GM19395 (cell line): ENCODE results near the gene PRDX1.
"Not testable (repeated sequence)": the region's sequence is repeated elsewhere in the genome, so short reads cannot be mapped to it uniquely, and the experiment has no call there.

Experiments
- ATAC-seq: cut with Tn5 transposase; IDR thresholded peaks from one replicate; pipeline ENCODE4 v1.9.1; 2021; ENCODE audit warnings: mild to moderate bottlenecking, moderate library complexity; ENCODE audit not compliant: unreplicated experiment

PRDX1 gene

GRCh38 chr1:45536886-45537285 is 15.2 kb upstream of the PRDX1 start:
- no peak for ATAC-seq

DNA sequence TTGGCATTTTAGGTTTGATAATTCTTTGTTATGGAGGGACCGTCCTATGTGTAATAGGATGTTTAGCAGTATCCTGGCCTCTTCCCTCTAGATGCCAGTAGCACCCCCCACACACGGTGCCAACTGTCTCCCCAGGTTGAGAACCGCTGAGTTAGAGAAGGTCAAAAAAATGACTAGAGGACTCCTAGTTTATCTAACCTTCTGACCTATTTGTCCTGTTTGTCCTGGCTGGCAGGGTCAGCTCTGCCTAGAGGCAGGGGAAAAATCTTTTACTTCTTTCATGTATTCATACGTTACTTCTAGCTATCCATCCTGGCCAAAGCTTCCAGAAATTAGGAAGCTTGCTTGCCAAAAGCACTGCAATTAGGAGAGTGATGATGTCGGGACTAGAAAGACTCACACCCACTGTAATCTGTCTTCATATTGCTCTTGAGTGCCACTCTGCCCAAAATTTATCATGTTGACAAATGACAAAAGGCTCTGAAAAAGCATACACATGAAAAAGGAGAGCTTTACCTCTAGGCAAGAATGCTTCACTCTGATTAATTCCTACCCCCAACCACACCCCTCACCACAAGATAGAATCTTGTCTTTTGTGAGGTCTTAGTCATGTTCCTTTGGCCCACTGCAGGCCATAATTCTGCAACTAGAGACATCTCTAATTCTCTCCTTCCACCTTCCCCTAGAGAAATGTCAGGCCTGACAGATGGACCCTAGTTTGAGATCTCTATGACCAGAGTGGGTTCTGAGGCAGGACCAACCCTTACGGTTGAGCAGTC is 14.5 kb upstream of the PRDX1 start:
- ATAC-seq, result no peak

- no peak for ATAC-seq
Observed at GRCh38 chr1:45531873-45532272, 10.2 kb upstream of the PRDX1 start.

GRCh38 chr1:45530632-45531135 is 9.0 kb upstream of the PRDX1 start:
- ATAC-seq, result no peak

GRCh38 chr1:45526135-45526644 is 4.5 kb upstream of the PRDX1 start:
- no peak for ATAC-seq

- not testable (repeated sequence) for ATAC-seq
Observed at GRCh38 chr1:45523975-45524374, 2.3 kb upstream of the PRDX1 start.

- ATAC-seq, result not testable (repeated sequence)
Observed at GRCh38 chr1:45523516-45523915, 1.8 kb upstream of the PRDX1 start.

DNA sequence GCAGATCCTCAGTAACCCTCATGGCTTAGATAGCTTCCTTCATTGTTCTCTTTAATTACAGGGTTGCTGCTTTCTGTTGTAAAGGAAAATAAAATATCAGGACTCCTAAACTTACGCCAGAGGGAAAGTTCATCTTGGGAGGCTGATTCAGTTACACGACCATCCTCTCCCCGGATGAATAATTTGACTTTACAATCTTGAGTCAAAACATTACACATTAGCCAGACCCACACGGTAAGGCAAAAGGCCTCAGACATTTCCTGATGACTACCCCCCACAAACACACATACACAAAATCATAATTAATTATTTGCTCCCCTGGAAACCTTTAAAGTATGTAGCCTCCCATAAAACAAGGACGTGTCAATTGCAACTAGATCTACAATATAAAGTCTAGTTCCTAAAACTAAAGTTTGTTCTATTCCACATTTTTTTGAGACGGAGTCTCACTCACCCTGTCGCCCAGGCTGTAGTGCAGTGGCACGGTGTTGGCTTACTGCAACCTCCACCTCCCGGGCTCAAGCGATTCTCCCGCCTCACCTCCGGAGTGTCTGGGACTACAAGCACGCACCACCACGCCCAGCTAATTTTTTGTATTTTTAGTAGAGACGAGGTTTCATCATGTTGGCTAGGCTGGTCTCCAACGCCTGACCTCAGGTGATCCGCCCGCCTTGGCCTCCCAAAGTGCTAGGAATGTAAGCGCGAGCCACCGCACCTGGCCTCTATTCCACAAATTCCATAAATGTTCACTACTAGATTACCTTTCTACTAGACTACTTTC is 830 bp upstream of the PRDX1 start:
- ATAC-seq, result peak; percentile 16

DNA sequence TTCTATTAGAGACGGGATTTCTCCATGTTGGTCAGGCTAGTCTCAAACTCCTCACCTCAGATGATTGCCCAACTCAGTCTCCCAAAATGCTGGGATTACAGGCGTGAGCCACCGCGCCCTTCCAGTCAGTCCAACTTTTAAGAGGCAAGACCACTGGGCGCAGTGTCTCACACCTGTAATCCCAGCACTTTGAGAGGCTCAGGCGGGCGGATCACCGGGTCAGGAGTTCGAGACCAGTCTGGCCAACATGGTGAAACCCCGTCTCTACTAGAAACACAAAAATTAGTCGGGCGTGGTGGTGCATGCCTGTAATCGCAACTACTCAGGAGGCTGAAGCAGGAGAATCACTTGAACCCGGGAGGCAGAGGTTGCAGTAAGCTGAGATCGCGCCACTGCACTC is 1.9 kb downstream of the PRDX1 start:
- ATAC-seq, result not testable (repeated sequence)

- ATAC-seq, result no peak
Observed at GRCh38 chr1:45518910-45519309, 2.8 kb downstream of the PRDX1 start.

DNA sequence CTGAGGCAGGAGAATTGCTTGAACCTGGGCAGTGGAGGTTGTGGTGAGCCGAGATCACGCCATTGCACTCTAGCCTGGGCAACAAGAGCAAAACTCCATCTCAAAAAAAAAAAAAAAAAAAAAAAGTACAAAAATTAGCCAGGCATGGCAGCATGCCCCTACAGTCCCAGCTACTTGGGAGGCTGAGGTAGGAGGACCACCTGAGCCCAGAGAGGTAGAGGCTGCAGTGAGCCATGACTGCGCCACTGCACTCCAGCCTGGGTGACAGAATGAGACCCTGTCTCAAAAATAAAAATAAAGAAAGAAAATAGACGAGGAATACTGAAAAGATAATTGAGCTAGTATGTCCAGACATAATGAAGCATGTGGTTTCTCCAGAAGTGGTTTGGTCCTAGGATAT is 3.3 kb downstream of the PRDX1 start:
- not testable (repeated sequence) for ATAC-seq

DNA sequence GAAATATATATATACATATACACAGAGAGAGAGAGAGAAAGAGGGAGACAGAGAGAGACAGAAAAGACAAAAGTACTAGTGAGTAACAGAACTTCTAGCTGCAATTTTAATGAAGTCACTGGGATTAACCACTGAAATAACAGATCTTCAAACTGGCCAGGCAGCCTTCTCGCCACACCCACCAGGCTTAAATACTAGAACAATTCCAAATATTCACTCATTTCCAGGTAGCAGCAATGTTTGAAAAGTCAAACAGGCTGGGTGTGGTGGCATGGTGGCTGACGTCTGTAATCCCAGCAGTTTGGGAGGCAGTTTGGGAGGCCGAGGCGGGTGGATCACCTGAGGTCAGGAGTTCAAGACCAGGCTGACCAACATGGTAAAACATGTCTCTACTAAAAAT is 5.2 kb downstream of the PRDX1 start:
- no peak for ATAC-seq

DNA sequence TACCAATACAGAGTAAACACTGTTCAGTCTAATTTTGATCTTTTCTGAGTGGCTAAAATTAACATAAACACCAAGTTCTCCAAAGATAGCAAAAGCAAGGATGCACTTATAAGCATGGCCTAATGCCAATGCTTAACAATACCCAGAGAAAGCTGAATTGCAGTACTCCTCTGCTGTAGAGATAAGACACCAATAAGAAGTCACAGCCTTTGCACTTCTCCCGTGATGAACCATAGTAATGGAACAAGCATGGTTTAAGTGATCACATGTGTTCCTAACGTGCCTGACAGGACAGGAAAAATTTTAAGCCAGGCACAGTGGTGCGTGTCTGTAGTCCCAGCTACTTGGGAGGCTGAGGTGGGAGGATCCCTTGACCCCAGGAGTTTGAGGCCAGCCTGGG is 5.6 kb downstream of the PRDX1 start:
- no peak for ATAC-seq

- ATAC-seq, result not testable (repeated sequence)
Observed at GRCh38 chr1:45513532-45514260, 8.0 kb downstream of the PRDX1 start.

DNA sequence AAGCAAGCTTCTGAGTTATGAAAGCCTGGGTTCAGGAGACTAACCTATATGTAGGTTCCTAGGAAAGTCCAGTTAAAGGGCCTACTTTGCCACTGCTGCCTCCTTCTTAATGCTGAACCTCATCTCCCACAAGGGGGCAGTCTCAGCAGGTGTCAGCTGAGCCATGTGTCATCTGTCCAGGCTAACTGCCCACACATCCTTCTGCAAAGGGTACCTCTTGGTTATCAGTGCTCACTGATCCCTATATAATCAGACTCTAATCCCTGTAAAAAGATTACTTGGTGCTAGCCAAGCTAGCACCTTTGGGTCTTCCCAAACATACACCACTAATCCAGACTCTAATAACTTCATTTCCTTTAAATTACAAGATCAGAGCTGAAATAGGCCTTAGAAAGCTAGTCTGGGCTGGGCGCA is 9.0 kb downstream of the PRDX1 start:
- no peak for ATAC-seq

- ATAC-seq, result no peak
Observed at GRCh38 chr1:45510972-45511527, 10.6 kb downstream of the PRDX1 start.

DNA sequence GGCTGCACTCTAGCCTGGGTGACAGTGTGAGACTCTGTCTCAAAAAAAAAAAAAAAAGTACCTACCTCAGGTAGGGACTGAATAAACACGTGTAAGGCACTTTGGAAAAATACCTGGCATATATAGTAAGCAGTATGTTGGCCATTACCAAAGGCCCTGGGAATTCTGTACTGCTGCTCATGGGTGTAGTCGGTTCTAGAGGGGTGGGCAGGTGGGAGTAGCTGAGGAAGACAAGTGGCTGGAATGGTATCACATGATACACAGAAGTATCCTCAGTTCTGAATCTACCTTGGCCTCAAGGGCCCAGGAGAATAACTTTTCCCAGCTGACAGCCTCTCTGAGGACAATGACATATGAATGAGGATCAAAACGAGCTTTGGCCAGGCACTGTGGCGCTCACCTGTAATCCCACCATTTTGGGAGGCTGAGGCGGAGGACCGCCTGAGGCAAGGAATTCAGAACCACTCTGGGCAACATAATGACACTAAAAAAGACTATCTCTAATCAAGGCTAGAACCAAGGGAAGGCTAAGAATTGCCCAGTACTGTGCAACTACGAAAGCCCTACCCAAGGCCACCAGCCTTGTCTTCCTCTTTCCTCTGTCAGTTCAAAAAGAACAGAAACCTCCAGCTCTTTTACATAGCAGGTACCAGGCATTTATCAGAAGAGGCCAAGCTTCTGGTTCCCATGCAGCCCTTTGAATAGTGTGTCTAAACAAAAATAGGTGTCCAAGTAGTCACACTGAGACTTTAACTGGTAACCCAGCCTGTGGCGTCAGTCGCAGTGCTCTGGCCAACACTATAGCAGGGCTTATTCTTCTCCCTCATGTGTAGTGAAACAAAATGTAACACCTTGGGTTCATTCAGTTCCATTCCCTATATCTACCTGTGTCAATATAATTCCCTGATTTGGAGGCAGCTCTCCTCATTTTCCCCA is 11.4 kb downstream of the PRDX1 start:
- ATAC-seq, result no peak

- no peak for ATAC-seq
Observed at GRCh38 chr1:45508295-45509151, 13.2 kb downstream of the PRDX1 start.

- no peak for ATAC-seq
Observed at GRCh38 chr1:45507893-45508292, 13.8 kb downstream of the PRDX1 start.
